ENCODE results near the gene KIF3A.

DNA sequence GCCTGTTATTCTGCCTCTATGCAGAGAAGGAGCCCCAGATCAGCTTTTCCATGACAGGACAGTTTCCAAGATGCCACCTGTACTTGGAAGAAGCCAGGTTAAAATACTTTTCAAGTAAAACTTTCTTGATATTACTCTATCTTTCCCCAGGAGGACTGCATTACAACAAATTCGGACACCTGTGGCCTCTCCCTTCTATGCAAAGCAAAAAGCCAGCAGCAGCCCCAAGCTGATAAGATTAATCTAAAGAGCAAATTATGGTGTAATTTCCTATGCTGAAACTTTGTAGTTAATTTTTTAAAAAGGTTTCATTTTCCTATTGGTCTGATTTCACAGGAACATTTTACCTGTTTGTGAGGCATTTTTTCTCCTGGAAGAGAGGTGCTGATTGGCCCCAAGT, 63.9 kb downstream of the KIF3A start:
- TF ChIP-seq CTCF (IDR thresholded peaks at IDR 0.05) = no peak
- no peak for TF ChIP-seq POLR2A (IDR thresholded peaks at IDR 0.05)
